ENCODE measurements around the gene CDH8. TPM values are rescaled to one million over a fixed set of nuclear protein-coding genes. Genes with fewer than 3 reads are reported as not detected.

The CDH8 gene
- total RNA-seq, 1 experiment from 2014 or later, result 2.5 TPM

GRCh38 chr16:61957075-61957855 is 79.0 kb downstream of the CDH8 start:
- Histone ChIP-seq H4K20me1 (ENCODE audit: insufficient read depth) (no peaks in the 10 kb centered on the region), H3K9me2 (ENCODE audit: insufficient read depth) (no peaks in the 10 kb centered on the region), H3K4me1 (ENCODE audit: control insufficient read depth in 1 of 2, insufficient read depth in 2 of 2, low read length in 2 of 2) (no peaks in the 10 kb centered on the region), H3K9me3 (ENCODE audit: control insufficient read depth in 1 of 2, insufficient read depth in 1 of 2, low read depth in 1 of 2, low read length in 2 of 2) (peaks cover 4 to 21% of the 10 kb centered on the region in 2 experiments; a peak in 2 of 4 replicates), H2AFZ (ENCODE audit: low read depth, low read length, poor library complexity, severe bottlenecking) (no peak overlapping the region), H3K36me3 (ENCODE audit: control insufficient read depth in 1 of 2, insufficient read depth in 2 of 2, low read length in 2 of 2) (no peaks in the 10 kb centered on the region), H3K4me3 (replicated peaks in 1 of 2; ENCODE audit: low read depth in 1 of 2, low read length in 2 of 2) (no peak overlapping the region), H3K4me2 (ENCODE audit: low read length) (no peak overlapping the region), H3K27me3 (ENCODE audit: insufficient read depth, low read length) (no peaks in the 10 kb centered on the region), H3K27ac (ENCODE audit: low read depth, low read length) (no peak overlapping the region), H3K79me2 (ENCODE audit: insufficient read depth, low read length) (no peaks in the 10 kb centered on the region), H3K9ac (ENCODE audit: low read length) (no peak overlapping the region)
- ChIA-PET CTCF (no interaction called here), RAD21 (ENCODE audit: low non-redundant PET in 1 of 2, low total read pairs in 2 of 2, uncharacterized antibody in 2 of 2, unreplicated experiment in 2 of 2) (no interaction called here), POLR2A (no interaction called here)
- no TSS peak for BruUV-seq (replicated peaks)
- no peak for DNase-seq (ENCODE audit: low read depth, low spot score)
- TF ChIP-seq ZFX (IDR thresholded peaks at IDR 0.05) (no peak), SP1 (IDR thresholded peaks at IDR 0.05; ENCODE audit: low read depth) (no peak), POLR2A (IDR thresholded peaks at IDR 0.05; ENCODE audit: borderline replicate concordance, extremely low read depth, insufficient read depth, insufficient read length) (no peak), POLR2AphosphoS5 (IDR thresholded peaks at IDR 0.05; ENCODE audit: low read depth, low read length) (no peak), ZNF274 (IDR thresholded peaks at IDR 0.05; ENCODE audit: low read depth, low read length) (no peak), EGR1 (IDR thresholded peaks at IDR 0.05; ENCODE audit: low read depth) (no peak), CBX3 (IDR thresholded peaks at IDR 0.05; ENCODE audit: low read depth) (no peak), RAD21 (IDR thresholded peaks at IDR 0.05; ENCODE audit: low read depth) (no peak), CEBPB (IDR thresholded peaks at IDR 0.05; ENCODE audit: low read depth) (no peak), ATF3 (IDR thresholded peaks at IDR 0.05) (no peak)
- intact Hi-C loops (cut with micrococcal nuclease), result no loop called here
- no peak for ATAC-seq

GRCh38 chr16:61952841-61953240 is 83.4 kb downstream of the CDH8 start:
- intact Hi-C loops (cut with micrococcal nuclease), result no loop called here
- RAD21 ChIA-PET (ENCODE audit: low non-redundant PET in 1 of 2, low total read pairs in 2 of 2, uncharacterized antibody in 2 of 2, unreplicated experiment in 2 of 2), result no interaction called here
- TF ChIP-seq, protein P1, sequence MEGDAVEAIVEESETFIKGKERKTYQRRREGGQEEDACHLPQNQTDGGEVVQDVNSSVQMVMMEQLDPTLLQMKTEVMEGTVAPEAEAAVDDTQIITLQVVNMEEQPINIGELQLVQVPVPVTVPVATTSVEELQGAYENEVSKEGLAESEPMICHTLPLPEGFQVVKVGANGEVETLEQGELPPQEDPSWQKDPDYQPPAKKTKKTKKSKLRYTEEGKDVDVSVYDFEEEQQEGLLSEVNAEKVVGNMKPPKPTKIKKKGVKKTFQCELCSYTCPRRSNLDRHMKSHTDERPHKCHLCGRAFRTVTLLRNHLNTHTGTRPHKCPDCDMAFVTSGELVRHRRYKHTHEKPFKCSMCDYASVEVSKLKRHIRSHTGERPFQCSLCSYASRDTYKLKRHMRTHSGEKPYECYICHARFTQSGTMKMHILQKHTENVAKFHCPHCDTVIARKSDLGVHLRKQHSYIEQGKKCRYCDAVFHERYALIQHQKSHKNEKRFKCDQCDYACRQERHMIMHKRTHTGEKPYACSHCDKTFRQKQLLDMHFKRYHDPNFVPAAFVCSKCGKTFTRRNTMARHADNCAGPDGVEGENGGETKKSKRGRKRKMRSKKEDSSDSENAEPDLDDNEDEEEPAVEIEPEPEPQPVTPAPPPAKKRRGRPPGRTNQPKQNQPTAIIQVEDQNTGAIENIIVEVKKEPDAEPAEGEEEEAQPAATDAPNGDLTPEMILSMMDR (IDR thresholded peaks at IDR 0.05 in 2 of 3, conservative IDR thresholded peaks at IDR 0.05 in 1 of 3; ENCODE audit: borderline replicate concordance in 1 of 3, insufficient read depth in 1 of 3, low read depth in 2 of 3, low read length in 2 of 3), result no peak
- TF ChIP-seq EZH2 (IDR thresholded peaks at IDR 0.05), result no peak
- TF ChIP-seq, protein P2, sequence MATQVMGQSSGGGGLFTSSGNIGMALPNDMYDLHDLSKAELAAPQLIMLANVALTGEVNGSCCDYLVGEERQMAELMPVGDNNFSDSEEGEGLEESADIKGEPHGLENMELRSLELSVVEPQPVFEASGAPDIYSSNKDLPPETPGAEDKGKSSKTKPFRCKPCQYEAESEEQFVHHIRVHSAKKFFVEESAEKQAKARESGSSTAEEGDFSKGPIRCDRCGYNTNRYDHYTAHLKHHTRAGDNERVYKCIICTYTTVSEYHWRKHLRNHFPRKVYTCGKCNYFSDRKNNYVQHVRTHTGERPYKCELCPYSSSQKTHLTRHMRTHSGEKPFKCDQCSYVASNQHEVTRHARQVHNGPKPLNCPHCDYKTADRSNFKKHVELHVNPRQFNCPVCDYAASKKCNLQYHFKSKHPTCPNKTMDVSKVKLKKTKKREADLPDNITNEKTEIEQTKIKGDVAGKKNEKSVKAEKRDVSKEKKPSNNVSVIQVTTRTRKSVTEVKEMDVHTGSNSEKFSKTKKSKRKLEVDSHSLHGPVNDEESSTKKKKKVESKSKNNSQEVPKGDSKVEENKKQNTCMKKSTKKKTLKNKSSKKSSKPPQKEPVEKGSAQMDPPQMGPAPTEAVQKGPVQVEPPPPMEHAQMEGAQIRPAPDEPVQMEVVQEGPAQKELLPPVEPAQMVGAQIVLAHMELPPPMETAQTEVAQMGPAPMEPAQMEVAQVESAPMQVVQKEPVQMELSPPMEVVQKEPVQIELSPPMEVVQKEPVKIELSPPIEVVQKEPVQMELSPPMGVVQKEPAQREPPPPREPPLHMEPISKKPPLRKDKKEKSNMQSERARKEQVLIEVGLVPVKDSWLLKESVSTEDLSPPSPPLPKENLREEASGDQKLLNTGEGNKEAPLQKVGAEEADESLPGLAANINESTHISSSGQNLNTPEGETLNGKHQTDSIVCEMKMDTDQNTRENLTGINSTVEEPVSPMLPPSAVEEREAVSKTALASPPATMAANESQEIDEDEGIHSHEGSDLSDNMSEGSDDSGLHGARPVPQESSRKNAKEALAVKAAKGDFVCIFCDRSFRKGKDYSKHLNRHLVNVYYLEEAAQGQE (IDR thresholded peaks at IDR 0.05; ENCODE audit: low read depth), result no peak
- no peak for TF ChIP-seq CEBPB (IDR thresholded peaks at IDR 0.05; ENCODE audit: low read depth)
- no peak for TF ChIP-seq SIN3A (IDR thresholded peaks at IDR 0.05; ENCODE audit: low read depth)
- TF ChIP-seq TCF7L2 (IDR thresholded peaks at IDR 0.05; ENCODE audit: borderline replicate concordance, extremely low read depth, insufficient read depth, insufficient read length), result no peak
- no peak for TF ChIP-seq ELF1 (IDR thresholded peaks at IDR 0.05; ENCODE audit: borderline replicate concordance, low read depth)
- TF ChIP-seq POLR2A (IDR thresholded peaks at IDR 0.05; ENCODE audit: borderline replicate concordance, extremely low read depth, insufficient read depth, insufficient read length), result no peak

More at GRCh38 chr16:61952841-61953240, 83.4 kb downstream of the CDH8 start:
- Histone ChIP-seq H3K4me2 (ENCODE audit: low read length) (no peak overlapping the region), H3K9ac (ENCODE audit: low read length) (no peak overlapping the region), H3K4me3 (replicated peaks in 1 of 2; ENCODE audit: low read depth in 1 of 2, low read length in 2 of 2) (no peak overlapping the region), H3K9me3 (ENCODE audit: control insufficient read depth in 1 of 2, insufficient read depth in 1 of 2, low read depth in 1 of 2, low read length in 2 of 2) (peaks cover 11 to 12% of the 10 kb centered on the region in 2 experiments; a peak in 2 of 4 replicates), H3K9me2 (ENCODE audit: insufficient read depth) (no peaks in the 10 kb centered on the region), H3K79me2 (ENCODE audit: insufficient read depth, low read length) (no peaks in the 10 kb centered on the region), H3K4me1 (ENCODE audit: control insufficient read depth in 1 of 2, insufficient read depth in 2 of 2, low read length in 2 of 2) (no peaks in the 10 kb centered on the region), H2AFZ (ENCODE audit: low read depth, low read length, poor library complexity, severe bottlenecking) (no peak overlapping the region), H3K27ac (ENCODE audit: low read depth, low read length) (no peak overlapping the region), H4K20me1 (ENCODE audit: insufficient read depth) (no peaks in the 10 kb centered on the region), H3K36me3 (ENCODE audit: control insufficient read depth in 1 of 2, insufficient read depth in 2 of 2, low read length in 2 of 2) (no peaks in the 10 kb centered on the region), H3K27me3 (ENCODE audit: insufficient read depth, low read length) (no peaks in the 10 kb centered on the region)
- ATAC-seq (no peak), DNase-seq (ENCODE audit: low read depth, low spot score) (no peak)
- POLR2A ChIA-PET, result no interaction called here
- no TSS peak for BruUV-seq (replicated peaks)
- CTCF ChIA-PET, result no interaction called here
